ENCODE measurements around the gene HGFAC.

DNA sequence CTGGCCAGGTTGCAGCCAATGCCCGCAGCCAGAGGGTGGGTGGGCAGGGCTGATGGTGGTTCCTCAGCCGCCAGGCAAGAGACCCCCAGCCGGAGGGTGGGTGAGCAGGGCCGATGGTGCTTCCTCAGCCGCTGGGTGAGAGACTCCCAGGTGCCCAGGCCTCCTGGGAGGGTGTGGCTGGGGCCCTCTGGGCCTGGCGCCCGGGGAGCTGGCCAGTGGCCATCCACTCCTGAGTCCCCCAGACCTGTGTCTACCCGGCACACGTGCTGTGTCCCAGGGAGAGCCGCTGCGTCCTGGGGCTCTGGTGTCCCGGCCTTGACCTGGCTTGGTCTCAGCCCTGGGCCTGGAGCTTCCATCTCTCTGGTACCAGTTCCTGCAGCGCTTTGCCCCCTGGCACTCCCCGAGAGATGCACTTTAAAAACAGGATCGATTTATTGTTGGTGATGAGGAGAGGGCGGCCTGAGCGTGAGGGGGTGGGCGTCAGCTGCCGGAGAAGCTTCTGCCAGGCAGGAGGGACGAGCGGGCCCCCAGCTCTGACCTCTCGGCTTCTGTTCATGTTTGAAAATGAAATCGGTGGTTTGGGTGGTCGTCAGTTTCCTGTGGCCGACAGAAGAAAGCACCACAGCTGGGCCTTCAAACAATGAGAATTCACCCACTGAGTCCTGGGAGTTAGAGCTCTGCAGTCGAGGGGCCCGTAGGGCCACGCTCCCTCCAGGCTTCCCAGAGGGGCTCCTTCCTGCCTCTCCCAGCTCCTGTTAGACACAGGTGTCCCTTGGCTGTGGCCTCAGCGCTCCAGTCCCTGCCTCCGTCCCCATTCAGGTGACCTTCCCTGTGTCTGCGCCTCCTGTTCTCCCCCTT, 27.8 kb downstream of the HGFAC start:
- TF ChIP-seq POLR2A (IDR thresholded peaks at IDR 0.05): no peak
- TF ChIP-seq, protein P1, sequence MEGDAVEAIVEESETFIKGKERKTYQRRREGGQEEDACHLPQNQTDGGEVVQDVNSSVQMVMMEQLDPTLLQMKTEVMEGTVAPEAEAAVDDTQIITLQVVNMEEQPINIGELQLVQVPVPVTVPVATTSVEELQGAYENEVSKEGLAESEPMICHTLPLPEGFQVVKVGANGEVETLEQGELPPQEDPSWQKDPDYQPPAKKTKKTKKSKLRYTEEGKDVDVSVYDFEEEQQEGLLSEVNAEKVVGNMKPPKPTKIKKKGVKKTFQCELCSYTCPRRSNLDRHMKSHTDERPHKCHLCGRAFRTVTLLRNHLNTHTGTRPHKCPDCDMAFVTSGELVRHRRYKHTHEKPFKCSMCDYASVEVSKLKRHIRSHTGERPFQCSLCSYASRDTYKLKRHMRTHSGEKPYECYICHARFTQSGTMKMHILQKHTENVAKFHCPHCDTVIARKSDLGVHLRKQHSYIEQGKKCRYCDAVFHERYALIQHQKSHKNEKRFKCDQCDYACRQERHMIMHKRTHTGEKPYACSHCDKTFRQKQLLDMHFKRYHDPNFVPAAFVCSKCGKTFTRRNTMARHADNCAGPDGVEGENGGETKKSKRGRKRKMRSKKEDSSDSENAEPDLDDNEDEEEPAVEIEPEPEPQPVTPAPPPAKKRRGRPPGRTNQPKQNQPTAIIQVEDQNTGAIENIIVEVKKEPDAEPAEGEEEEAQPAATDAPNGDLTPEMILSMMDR (IDR thresholded peaks at IDR 0.05): no peak
